GM03348 (cell line): ENCODE measurements around the gene FHL1.
A peak's percentile ranks its signal among the peaks of the same experiment; 100 is the strongest.
"Not testable (repeated sequence)": the region's sequence is repeated elsewhere in the genome, so short reads cannot be mapped to it uniquely, and the experiment has no call there.

Source experiments
- DNase-seq: peaks from one replicate; pipeline ENCODE4 v3.0.0; 2012; ENCODE audit warnings: low spot score

Gene FHL1

DNA sequence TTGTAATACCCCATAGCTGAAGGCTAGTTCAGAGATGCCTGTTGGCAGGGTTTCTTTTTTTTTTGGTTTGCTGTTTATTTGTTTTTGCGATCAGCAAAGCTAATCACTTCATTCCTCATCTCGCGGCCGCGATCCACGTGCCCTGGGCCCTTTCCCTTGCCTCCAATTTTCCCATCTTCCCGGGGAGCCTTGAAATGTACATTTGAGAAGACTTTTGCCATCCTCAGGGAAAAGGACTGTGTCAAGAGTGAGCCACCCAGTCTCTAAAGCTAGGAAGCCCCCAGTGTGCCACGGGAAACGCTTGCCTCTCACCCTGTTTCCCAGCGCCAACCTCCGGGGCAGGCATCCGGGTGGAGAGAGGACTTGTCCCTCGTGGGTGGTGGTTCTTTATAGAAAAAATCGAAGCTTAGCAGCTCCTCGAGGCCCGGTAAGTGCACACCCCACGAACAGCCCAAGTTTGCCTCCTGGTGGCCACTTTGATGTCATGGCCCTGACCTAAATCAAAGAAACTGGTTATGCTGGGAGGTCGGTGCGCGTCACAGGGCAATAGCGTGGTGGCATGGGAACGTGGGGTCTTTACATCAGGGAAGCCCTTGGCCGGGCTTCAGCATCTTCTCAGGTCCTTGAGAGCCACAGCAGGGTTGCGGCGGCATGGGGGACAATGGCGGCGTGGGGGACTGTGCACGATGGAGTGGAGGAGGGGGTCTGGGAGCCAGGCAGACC, 61.8 kb downstream of the FHL1 start:
- peak; percentile 63 for DNase-seq

DNA sequence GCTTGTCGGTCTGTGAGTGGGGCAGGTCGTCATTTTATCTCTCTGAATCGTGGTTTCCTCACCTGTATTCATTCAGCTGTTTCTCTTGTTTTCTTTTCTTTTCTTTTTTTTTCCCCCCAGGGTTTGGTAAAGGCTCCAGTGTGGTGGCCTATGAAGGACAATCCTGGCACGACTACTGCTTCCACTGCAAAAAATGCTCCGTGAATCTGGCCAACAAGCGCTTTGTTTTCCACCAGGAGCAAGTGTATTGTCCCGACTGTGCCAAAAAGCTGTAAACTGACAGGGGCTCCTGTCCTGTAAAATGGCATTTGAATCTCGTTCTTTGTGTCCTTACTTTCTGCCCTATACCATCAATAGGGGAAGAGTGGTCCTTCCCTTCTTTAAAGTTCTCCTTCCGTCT, 62.4 kb downstream of the FHL1 start:
- no peak for DNase-seq

DNA sequence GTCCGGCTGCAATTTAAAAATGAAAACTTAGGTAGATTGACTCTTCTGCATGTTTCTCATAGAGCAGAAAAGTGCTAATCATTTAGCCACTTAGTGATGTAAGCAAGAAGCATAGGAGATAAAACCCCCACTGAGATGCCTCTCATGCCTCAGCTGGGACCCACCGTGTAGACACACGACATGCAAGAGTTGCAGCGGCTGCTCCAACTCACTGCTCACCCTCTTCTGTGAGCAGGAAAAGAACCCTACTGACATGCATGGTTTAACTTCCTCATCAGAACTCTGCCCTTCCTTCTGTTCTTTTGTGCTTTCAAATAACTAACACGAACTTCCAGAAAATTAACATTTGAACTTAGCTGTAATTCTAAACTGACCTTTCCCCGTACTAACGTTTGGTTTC, 62.9 kb downstream of the FHL1 start:
- no peak for DNase-seq

GRCh38 chrX:136210806-136211205, 63.5 kb downstream of the FHL1 start:
- DNase-seq = no peak

DNA sequence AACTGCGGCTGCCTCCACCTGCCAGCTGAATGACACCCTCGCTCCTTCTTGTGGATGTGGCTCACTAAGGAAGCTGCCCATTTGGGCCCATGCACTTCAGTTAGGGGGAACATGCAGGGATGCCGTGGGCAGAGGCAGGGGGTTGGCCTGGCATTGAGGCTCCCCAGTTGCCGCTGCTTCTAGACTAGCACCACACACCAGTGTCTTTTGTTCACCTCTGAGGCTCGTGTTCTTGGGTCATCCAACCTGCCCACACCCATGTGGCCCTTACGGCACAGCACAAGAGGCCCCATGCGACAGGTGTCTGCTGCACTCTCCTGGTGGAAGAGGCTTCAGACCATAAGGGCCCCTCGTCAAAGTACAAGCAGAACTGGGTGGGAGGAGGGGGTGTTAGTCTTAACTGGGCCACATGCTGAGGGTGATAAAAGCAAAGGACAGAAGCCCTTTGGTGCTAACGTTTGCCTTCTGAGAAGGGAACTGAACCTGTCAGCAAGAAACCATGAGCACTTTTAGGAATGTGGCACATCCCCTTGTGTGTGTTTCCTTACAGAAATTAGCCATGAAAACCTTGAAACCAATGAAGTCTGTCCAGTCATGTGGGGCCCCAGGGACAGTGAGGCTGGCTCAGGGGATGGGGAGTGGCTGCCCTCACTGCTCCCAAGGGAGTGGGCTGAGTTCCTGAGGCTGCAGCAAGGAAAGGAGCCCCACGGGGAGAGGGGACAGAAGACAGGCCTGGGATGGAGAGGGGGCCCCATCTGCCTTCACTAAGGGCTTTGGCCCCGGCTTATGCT, 64.6 kb downstream of the FHL1 start:
- DNase-seq = no peak

GRCh38 chrX:136212557-136213111, 65.3 kb downstream of the FHL1 start:
- no peak for DNase-seq

GRCh38 chrX:136214551-136214950, 67.2 kb downstream of the FHL1 start:
- DNase-seq = peak; percentile 71

DNA sequence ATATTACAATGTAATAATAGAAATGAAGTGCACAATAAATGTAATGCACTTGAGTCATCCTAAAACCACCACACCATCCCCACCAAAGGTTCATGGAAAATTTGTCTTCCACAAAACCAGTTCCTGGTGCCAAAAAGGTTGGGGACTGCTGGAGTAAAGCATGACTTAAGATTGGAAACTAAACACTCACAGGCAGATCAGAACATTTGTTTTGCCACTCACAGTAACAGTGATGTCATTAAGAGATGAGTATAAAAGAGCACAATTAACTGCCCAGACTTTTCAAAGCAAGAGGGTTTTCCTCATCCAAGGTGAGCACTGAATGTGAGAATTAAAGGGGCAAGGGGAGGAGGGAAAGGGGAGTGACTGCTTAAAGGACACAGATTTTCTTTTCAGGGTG, 68.2 kb downstream of the FHL1 start:
- no peak for DNase-seq

DNA sequence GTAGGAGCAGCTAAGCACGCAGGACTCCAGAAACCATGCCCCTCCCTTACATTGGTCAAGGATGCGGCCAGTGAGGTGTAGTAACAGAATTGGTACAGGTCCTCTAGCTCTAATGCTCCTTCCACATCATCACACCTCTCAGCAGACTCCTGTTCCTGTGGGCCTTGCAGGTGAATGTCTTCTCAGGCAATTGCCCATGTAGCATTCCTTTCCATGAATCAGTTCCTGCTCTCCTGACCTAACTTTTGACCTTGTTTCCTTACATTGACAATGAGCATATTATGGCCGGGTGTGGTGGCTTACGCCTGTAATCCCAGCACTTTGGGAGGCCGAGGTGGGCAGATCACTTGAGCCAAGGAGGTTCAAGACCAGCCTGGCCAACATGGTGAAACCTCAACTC, 72.6 kb downstream of the FHL1 start:
- DNase-seq = no peak

- DNase-seq = no peak
Measured at GRCh38 chrX:136220540-136220939, 73.2 kb downstream of the FHL1 start.

- DNase-seq = no peak
Measured at GRCh38 chrX:136220951-136221350, 73.6 kb downstream of the FHL1 start.

- DNase-seq = no peak
Measured at GRCh38 chrX:136221851-136222513, 74.6 kb downstream of the FHL1 start.

DNA sequence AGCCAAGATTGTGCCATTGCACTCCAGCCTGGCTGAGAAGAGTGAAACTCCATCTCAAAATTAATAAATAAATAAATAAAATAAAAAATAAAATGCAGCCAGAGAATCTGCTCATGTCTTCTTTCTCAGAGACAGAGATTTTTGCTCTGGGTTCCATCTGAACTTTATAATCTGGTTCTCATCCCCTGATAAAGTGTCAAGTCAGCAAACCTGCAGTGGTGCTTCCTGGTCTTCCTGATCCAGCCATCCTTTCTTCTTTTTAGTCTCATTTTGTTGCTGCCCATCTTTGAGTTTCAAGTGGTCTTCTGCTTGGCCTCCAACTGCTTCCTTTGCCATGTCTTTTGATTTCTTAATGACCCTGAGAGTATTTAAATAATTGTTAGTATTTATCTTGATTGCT, 79.7 kb downstream of the FHL1 start:
- DNase-seq = no peak

- no peak for DNase-seq
Measured at GRCh38 chrX:136227948-136228838, 80.9 kb downstream of the FHL1 start.

- no peak for DNase-seq
Measured at GRCh38 chrX:136228839-136229207, 81.5 kb downstream of the FHL1 start.

DNA sequence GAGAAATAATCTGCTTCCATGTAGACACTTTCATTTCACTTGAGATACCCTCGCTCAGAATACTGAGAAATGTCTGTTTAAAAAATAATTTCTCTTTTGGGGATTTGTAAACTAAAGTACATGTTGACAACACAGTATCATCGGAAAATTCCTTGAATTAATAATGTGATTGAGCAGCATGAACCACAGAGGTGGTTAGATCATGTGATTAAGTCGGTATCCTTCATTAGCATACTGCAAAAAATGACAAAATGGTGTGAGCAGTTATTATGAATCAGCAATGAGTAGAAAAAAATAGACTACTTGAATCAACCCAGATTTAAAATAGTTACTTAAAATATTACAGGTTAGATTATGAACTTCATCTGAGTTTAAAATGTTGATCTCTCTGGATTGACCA, 89.7 kb downstream of the FHL1 start:
- no peak for DNase-seq

- DNase-seq = not testable (repeated sequence)
Measured at GRCh38 chrX:136237849-136238248, 90.5 kb downstream of the FHL1 start.

- DNase-seq = no peak
Measured at GRCh38 chrX:136246201-136246600, 98.9 kb downstream of the FHL1 start.

DNA sequence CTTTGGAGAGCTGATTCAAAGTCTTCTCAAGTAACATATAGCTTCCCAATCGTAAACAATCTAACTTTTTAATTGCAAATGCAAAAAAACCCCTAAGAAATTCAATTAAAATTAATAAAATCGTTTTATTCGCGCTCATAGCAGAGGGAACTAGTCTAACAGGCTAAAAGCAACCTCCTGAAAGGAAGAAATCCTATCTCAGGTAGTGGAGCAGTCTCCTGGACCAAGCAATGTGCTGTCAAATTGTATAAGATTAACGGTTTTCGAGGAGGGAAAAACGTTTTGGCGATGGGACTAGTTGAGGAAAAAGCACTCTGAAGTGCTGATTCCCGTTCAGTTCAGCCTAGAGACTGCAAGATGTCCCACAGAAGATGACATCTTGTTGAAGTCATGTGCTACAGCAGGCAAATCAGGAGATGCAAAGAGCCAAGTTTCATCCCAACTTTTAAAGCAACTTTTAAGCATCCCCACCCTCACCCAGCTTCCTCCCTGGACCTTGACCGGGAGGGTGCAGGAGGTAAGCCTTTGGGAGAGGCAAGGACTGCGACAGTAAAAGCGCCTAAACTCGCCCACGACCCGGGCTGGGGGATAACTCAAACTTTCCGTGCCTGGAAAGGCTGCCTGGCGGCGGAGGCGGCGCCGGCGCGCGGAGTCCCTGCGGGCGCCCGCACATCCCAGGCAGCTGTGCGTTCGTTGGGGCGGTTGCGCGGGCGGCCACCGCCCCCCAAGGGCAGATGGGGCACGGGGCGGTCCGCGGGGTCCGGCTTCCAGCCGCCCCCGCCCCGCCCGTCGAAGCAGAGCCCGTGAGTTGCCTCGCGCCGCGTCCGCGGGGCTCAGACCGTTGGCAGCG, 103.1 kb downstream of the FHL1 start:
- DNase-seq = peak; percentile 38

DNA sequence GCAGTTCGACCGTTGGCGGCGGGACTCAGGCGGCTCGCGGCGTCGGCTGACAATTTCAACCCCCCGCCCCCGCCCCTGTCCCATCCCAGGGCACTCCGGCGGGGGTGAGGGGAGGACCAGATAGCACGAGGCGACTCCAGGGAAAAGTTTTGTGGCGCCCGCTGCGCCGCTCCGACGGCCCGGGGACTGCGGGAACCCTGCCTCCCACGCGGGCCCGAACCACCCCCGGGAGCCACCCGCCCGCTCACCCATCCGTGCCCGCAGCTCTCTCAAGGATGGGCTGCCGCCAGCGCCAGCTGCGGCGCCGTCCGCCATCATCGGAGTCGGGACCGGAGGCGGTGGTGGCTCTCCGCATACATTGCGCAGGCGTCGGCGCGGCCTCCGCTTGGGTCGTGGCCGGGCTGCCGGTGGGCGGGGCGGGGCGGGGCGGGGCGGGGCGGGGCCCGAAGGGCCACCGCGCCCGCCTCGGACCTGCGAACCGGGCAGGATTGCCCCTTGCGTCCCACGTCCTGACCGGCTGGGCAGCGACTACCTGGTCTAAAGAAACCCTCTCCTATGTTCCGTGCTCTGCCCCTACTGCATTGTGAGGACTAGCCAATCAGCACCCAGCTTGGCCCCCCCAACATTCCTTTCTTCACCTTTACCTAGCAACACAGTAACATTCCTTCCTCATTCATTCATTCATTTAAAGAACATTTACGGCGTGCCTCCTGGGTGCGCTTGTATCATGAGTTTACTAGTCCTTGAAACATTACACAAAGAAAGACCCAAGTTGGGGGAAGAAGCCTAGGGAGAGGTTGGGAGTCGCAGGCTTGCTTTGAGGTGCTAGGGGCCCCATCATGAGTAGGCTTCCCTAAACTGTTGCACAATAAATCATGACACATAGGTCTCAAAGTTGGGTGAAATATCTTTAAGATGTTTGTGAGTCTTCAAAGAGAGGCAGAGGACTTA, 104.0 kb downstream of the FHL1 start, which contains the start of gene MAP7D3:
TSS of gene MAP7D3 (minus strand) at position 360 of the 951 bp plus-strand sequence. CDS start at position 318, 42 bp downstream.
- DNase-seq = peak; percentile 91
